ENCODE measurements around the gene COL19A1.
A peak's percentile ranks its signal among the peaks of the same experiment; 100 is the strongest.

COL19A1 gene

DNA sequence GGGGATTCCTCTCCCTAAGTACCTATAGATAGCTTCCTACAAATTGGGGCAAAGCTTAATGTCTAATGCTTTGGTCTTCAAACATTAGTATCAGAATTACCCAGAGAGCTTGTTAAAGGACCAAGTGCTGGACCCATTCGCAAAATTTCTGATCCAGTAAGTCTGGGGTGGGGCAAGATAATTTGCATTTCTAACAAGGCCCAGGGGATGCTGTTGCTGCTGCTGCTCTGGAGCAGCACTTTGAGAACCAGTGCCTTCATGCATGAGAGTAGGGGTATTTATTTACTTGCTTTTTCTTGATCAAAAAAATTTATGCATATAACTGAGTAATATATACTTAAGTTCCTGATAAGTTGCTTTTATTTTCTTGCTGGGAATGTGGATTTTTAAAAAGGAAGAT is 24.5 kb upstream of the COL19A1 start:
- H4K91ac ChIP-seq (ENCODE audit: low read length): no peak overlapping the region
- no peak overlapping the region for H3K27ac ChIP-seq (ENCODE audit: low read length, poor library complexity, severe bottlenecking)

DNA sequence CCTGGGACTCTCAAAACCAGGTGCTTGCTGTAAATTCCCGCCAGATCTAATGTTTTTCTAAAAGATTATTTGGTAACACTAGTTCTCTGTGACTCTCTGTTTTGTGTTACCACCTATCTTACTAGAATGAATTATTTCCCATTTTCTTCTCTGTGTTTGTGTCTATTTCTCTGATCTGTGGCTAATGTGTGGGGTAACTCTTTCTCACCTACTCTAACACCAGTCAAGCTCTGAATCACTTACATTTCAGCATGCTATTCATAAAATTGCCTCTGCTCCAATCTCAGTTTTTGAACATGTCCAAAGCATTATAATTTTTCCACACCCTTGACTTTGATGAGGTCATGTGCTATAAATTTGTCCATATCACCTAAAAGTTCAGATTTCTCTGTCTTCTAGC is 23.2 kb upstream of the COL19A1 start:
- Histone ChIP-seq H2BK15ac (ENCODE audit: low read depth, poor library complexity, severe bottlenecking) (no peak overlapping the region), H3K4me1 (ENCODE audit: control insufficient read depth, insufficient read depth, low read depth, low read length) (no peaks in the 10 kb centered on the region), H3K9ac (ENCODE audit: low read length) (no peak overlapping the region), H4K8ac (ENCODE audit: low read length) (no peak overlapping the region), H3K18ac (ENCODE audit: low read depth in 1 of 2, low read length in 2 of 2) (no peak overlapping the region), H2AFZ (ENCODE audit: low read depth, low read length) (no peak overlapping the region), H2AK5ac (ENCODE audit: low read length, severe bottlenecking) (no peak overlapping the region), H2BK12ac (ENCODE audit: low read length in 2 of 2) (no peak overlapping the region), H3K4me2 (ENCODE audit: low read length, poor library complexity, severe bottlenecking) (no peak overlapping the region), H3K27ac (ENCODE audit: low read length, poor library complexity, severe bottlenecking) (no peak overlapping the region), H3K79me1 (replicated peaks; ENCODE audit: low read length, poor library complexity, severe bottlenecking) (no peaks in the 10 kb centered on the region), H2BK120ac (ENCODE audit: low read depth, low read length) (no peak overlapping the region), H4K91ac (ENCODE audit: low read length) (no peak overlapping the region), H3K23ac (ENCODE audit: low read length in 2 of 2) (no peak overlapping the region), H3K27me3 (ENCODE audit: control insufficient read depth in 1 of 2, insufficient read depth in 1 of 2, low read length in 2 of 2) (no peaks in the 10 kb centered on the region), H3K9me3 (ENCODE audit: control insufficient read depth, low read length) (no peaks in the 10 kb centered on the region), H3K4ac (ENCODE audit: low read depth in 1 of 2, low read length in 2 of 2) (no peak overlapping the region), H3K14ac (ENCODE audit: low read length in 2 of 2) (no peak overlapping the region), H2BK5ac (ENCODE audit: low read depth, low read length, poor library complexity, severe bottlenecking) (no peak overlapping the region), H3K4me3 (ENCODE audit: insufficient read depth in 1 of 2, low read depth in 1 of 2, low read length in 2 of 2) (no peak overlapping the region), H3K36me3 (ENCODE audit: control insufficient read depth in 1 of 2, insufficient read depth in 2 of 2, low read depth in 1 of 2, low read length in 2 of 2) (no peaks in the 10 kb centered on the region)
- WGBS: no CpG with 5 or more reads among the region's 1 CpG
- no peak for DNase-seq

More for the DNA sequence above, 24.5 kb upstream of the COL19A1 start:
- Histone ChIP-seq H2BK15ac (ENCODE audit: low read depth, poor library complexity, severe bottlenecking) (no peak overlapping the region), H3K4ac (ENCODE audit: low read depth in 1 of 2, low read length in 2 of 2) (no peak overlapping the region), H3K18ac (ENCODE audit: low read depth in 1 of 2, low read length in 2 of 2) (no peak overlapping the region), H3K4me3 (ENCODE audit: insufficient read depth in 1 of 2, low read depth in 1 of 2, low read length in 2 of 2) (no peak overlapping the region), H3K9me3 (ENCODE audit: control insufficient read depth, low read length) (no peaks in the 10 kb centered on the region), H2BK12ac (ENCODE audit: low read length in 2 of 2) (no peak overlapping the region), H3K9ac (ENCODE audit: low read length) (no peak overlapping the region), H3K14ac (ENCODE audit: low read length in 2 of 2) (no peak overlapping the region), H3K4me1 (ENCODE audit: control insufficient read depth, insufficient read depth, low read depth, low read length) (no peaks in the 10 kb centered on the region), H2AK5ac (ENCODE audit: low read length, severe bottlenecking) (no peak overlapping the region), H3K4me2 (ENCODE audit: low read length, poor library complexity, severe bottlenecking) (no peak overlapping the region), H2BK5ac (ENCODE audit: low read depth, low read length, poor library complexity, severe bottlenecking) (no peak overlapping the region), H3K79me1 (replicated peaks; ENCODE audit: low read length, poor library complexity, severe bottlenecking) (no peaks in the 10 kb centered on the region), H3K27me3 (ENCODE audit: control insufficient read depth in 1 of 2, insufficient read depth in 1 of 2, low read length in 2 of 2) (no peaks in the 10 kb centered on the region), H2AFZ (ENCODE audit: low read depth, low read length) (no peak overlapping the region), H3K23ac (ENCODE audit: low read length in 2 of 2) (no peak overlapping the region), H2BK120ac (ENCODE audit: low read depth, low read length) (no peak overlapping the region), H3K36me3 (ENCODE audit: control insufficient read depth in 1 of 2, insufficient read depth in 2 of 2, low read depth in 1 of 2, low read length in 2 of 2) (no peaks in the 10 kb centered on the region), H4K8ac (ENCODE audit: low read length) (no peak overlapping the region)
- 56% methylated on average over 1 of the region's 1 CpG for WGBS
- no peak for DNase-seq

DNA sequence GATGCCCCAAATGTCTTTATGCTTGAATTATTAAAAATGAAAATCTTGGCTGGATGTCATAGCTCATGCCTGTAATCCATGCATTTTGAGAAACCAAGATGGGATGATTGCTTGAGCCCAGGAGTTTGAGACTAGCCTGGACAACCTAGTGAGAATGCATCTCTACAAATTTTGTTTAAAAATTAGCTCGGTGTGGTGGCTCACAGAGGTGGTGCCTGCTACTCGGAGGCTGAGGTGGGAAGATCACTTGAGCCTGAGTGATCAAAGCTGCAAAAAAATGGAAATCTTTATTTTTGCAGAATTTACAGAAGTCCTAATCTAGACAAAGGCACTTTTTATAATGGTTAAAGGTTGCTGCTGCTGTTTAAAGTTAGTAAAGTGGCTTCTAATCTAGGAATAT is 20.0 kb upstream of the COL19A1 start:
- H3K27ac ChIP-seq (ENCODE audit: low read length, poor library complexity, severe bottlenecking): no peak overlapping the region
- H2AFZ ChIP-seq (ENCODE audit: low read depth, low read length): no peak overlapping the region
- no peak overlapping the region for H2BK120ac ChIP-seq (ENCODE audit: low read depth, low read length)
- no peak overlapping the region for H3K4me2 ChIP-seq (ENCODE audit: low read length, poor library complexity, severe bottlenecking)
- H3K4me1 ChIP-seq (ENCODE audit: control insufficient read depth, insufficient read depth, low read depth, low read length): no peaks in the 10 kb centered on the region
- H3K79me1 ChIP-seq (replicated peaks; ENCODE audit: low read length, poor library complexity, severe bottlenecking): no peaks in the 10 kb centered on the region
- H3K36me3 ChIP-seq (ENCODE audit: control insufficient read depth in 1 of 2, insufficient read depth in 2 of 2, low read depth in 1 of 2, low read length in 2 of 2): no peaks in the 10 kb centered on the region
- no peak overlapping the region for H2AK5ac ChIP-seq (ENCODE audit: low read length, severe bottlenecking)
- H2BK15ac ChIP-seq (ENCODE audit: low read depth, poor library complexity, severe bottlenecking): no peak overlapping the region
- H3K4me3 ChIP-seq (ENCODE audit: insufficient read depth in 1 of 2, low read depth in 1 of 2, low read length in 2 of 2): no peak overlapping the region
- H3K9me3 ChIP-seq (ENCODE audit: control insufficient read depth, low read length): peaks cover 2% of the 10 kb centered on the region
- no peaks in the 10 kb centered on the region for H3K27me3 ChIP-seq (ENCODE audit: control insufficient read depth in 1 of 2, insufficient read depth in 1 of 2, low read length in 2 of 2)
- no peak overlapping the region for H3K9ac ChIP-seq (ENCODE audit: low read length)
- H3K23ac ChIP-seq (ENCODE audit: low read length in 2 of 2): no peak overlapping the region
- no peak overlapping the region for H3K4ac ChIP-seq (ENCODE audit: low read depth in 1 of 2, low read length in 2 of 2)
- no peak overlapping the region for H4K91ac ChIP-seq (ENCODE audit: low read length)
- H3K14ac ChIP-seq (ENCODE audit: low read length in 2 of 2): no peak overlapping the region
- peak overlapping the region in 1 of 2 experiments; percentile 34 for H3K18ac ChIP-seq (ENCODE audit: low read depth in 1 of 2, low read length in 2 of 2)
- DNase-seq: no peak
- H2BK5ac ChIP-seq (ENCODE audit: low read depth, low read length, poor library complexity, severe bottlenecking): no peak overlapping the region
- H4K8ac ChIP-seq (ENCODE audit: low read length): no peak overlapping the region
- H2BK12ac ChIP-seq (ENCODE audit: low read length in 2 of 2): no peak overlapping the region
- 75% methylated on average over 2 of the region's 2 CpGs for WGBS

DNA sequence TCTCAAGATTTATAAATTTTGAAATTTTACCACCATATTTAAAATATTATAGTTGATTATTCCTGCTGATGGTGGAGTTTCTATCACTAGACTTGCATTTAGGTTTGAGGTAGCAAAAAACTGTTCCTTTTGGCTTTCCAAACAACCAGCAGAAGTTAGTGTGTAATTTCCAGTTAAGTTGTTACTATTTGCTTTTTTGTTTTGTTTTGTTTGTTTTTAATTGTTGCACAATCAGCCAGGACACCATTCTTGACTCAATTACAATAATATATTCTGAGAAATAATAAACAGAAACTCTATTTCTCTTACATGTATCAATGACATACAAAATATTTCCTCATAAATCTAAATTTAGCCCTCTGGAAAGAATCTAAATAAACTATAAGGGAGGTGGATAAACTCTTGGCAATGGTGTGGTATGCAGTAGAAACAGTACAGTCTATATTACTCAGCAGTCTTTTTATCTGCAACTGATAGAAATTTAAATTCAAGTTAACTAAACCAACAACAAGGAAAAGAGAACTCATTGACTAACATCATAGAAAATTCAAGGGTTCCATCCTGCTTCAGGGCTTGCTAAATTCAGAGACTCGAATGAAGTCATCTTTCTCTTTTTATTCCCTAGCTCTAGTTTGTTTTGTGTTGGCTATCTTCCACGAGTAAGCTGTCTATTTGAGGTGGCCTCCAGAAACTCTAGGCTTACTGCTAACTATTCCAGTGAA is 19.4 kb upstream of the COL19A1 start:
- Histone ChIP-seq H4K91ac (ENCODE audit: low read length) (no peak overlapping the region), H2BK12ac (ENCODE audit: low read length in 2 of 2) (no peak overlapping the region), H3K18ac (ENCODE audit: low read depth in 1 of 2, low read length in 2 of 2) (no peak overlapping the region), H3K4me1 (ENCODE audit: control insufficient read depth, insufficient read depth, low read depth, low read length) (no peaks in the 10 kb centered on the region), H2AFZ (ENCODE audit: low read depth, low read length) (no peak overlapping the region), H3K4me2 (ENCODE audit: low read length, poor library complexity, severe bottlenecking) (no peak overlapping the region), H4K8ac (ENCODE audit: low read length) (no peak overlapping the region), H3K36me3 (ENCODE audit: control insufficient read depth in 1 of 2, insufficient read depth in 2 of 2, low read depth in 1 of 2, low read length in 2 of 2) (no peaks in the 10 kb centered on the region), H3K23ac (ENCODE audit: low read length in 2 of 2) (no peak overlapping the region), H3K79me1 (replicated peaks; ENCODE audit: low read length, poor library complexity, severe bottlenecking) (no peaks in the 10 kb centered on the region), H3K4ac (ENCODE audit: low read depth in 1 of 2, low read length in 2 of 2) (no peak overlapping the region), H2BK120ac (ENCODE audit: low read depth, low read length) (no peak overlapping the region), H2BK5ac (ENCODE audit: low read depth, low read length, poor library complexity, severe bottlenecking) (no peak overlapping the region), H2AK5ac (ENCODE audit: low read length, severe bottlenecking) (no peak overlapping the region), H3K4me3 (ENCODE audit: insufficient read depth in 1 of 2, low read depth in 1 of 2, low read length in 2 of 2) (no peak overlapping the region), H2BK15ac (ENCODE audit: low read depth, poor library complexity, severe bottlenecking) (no peak overlapping the region), H3K9ac (ENCODE audit: low read length) (no peak overlapping the region), H3K27ac (ENCODE audit: low read length, poor library complexity, severe bottlenecking) (no peak overlapping the region), H3K9me3 (ENCODE audit: control insufficient read depth, low read length) (peaks cover 3% of the 10 kb centered on the region), H3K27me3 (ENCODE audit: control insufficient read depth in 1 of 2, insufficient read depth in 1 of 2, low read length in 2 of 2) (no peaks in the 10 kb centered on the region), H3K14ac (ENCODE audit: low read length in 2 of 2) (no peak overlapping the region)
- 84% methylated on average over 2 of the region's 2 CpGs for WGBS
- DNase-seq: peak; percentile 37

Measured in mesenchymal stem cell (in vitro differentiated cells and primary cell).